Endothelial cell of umbilical vein (primary cell): ENCODE data around the gene DENND1A. TPM values are rescaled to one million over a fixed set of nuclear protein-coding genes. Genes with fewer than 3 reads are reported as not detected.

Experiments
- BruUV-seq: library from RNA; stranded (reverse); fragments of 400-500 nt; replicated peaks from 2 replicates; lab custom pipeline; 2021; lab: Mats Ljungman, UMichigan
- CTCF ChIA-PET: fragments of 300-600, 350-600 bp; sonication (Branson Sonifier 250); formaldehyde crosslinking; loops from one replicate; lab custom pipeline; 2021; ENCODE audit warnings: antibody characterized with exemption, inconsistent platforms; lab: Charles Lee
- POLR2A ChIA-PET: fragments of 300-600, 350-600 bp; sonication (Branson Sonifier 250); formaldehyde crosslinking; loops from one replicate; lab custom pipeline; 2021; ENCODE audit warnings: antibody characterized with exemption, inconsistent platforms; lab: Charles Lee
- DNase-seq: peaks from one replicate; pipeline ENCODE4 v3.0.0-alpha.2; 2011; ENCODE audit warnings: low read depth, low spot score
- FAIRE-seq: peaks from 2 replicates; lab custom pipeline; 2011; peaks lifted over from hg19 to GRCh38; lab: Jason Lieb, UNC
- H2AFZ ChIP-seq: 2 replicates; pipeline ENCODE4 v1.6.0; 2012; ENCODE audit warnings: low read depth, low read length, control low read depth, inconsistent platforms
- H3K27ac ChIP-seq: 2 replicates; pipeline ENCODE4 v1.5.1; 2011; ENCODE audit warnings: low read depth, mild to moderate bottlenecking, control low read depth, low read length, moderate library complexity; ENCODE audit not compliant: insufficient read depth
- H3K27me3 ChIP-seq, 2 experiments: 2 replicates each; pipeline versions ENCODE4 v1.6.0 to v1.6.1; 2011; ENCODE audit warnings: low read length in 2 of 2, mixed read lengths in 1 of 2; ENCODE audit not compliant: control insufficient read depth in 2 of 2, insufficient read depth in 2 of 2
- H3K36me3 ChIP-seq, 2 experiments: 2 replicates in 1 of 2; 3 replicates in 1 of 2; pipeline ENCODE4 v1.5.1; 2011; ENCODE audit warnings: low read length in 2 of 2, mild to moderate bottlenecking in 1 of 2, moderate library complexity in 1 of 2; ENCODE audit not compliant: control insufficient read depth in 2 of 2, insufficient read depth in 2 of 2; ENCODE audit errors: extremely low read depth in 1 of 2
- H3K4me1 ChIP-seq: 3 replicates; pipeline ENCODE4 v1.5.1; 2011; ENCODE audit warnings: mild to moderate bottlenecking, low read length; ENCODE audit not compliant: control insufficient read depth, insufficient read depth; ENCODE audit errors: extremely low read depth
- H3K4me2 ChIP-seq: 2 replicates; pipeline ENCODE4 v1.6.1; 2011; ENCODE audit warnings: low read length, control low read depth, mixed read lengths; ENCODE audit not compliant: insufficient read depth
- H3K4me3 ChIP-seq, 3 experiments: fragments of 200-600 bp in 1 of 3; sonication (generic), shearing (Covaris generic) in 1 of 3; replicated peaks in 1 of 3; 2 replicates each; pipeline ENCODE4 v1.5.1; 2011 to 2016; ENCODE audit warnings: control low read depth in 3 of 3, low read length in 3 of 3, mild to moderate bottlenecking in 2 of 3, inconsistent platforms in 1 of 3, low read depth in 1 of 3, moderate library complexity in 1 of 3; ENCODE audit not compliant: insufficient read depth in 1 of 3
- H3K79me2 ChIP-seq: 2 replicates; pipeline ENCODE4 v1.6.0; 2012; ENCODE audit warnings: low read length, inconsistent platforms; ENCODE audit not compliant: control insufficient read depth, insufficient read depth
- H3K9ac ChIP-seq: replicated peaks from 2 replicates; pipeline ENCODE3; 2011; ENCODE audit warnings: low read length, control low read depth; ENCODE audit not compliant: insufficient read depth; ENCODE audit errors: extremely low read depth
- H3K9me1 ChIP-seq: replicated peaks from 3 replicates; pipeline ENCODE4 v1.6.0; 2011; ENCODE audit warnings: mild to moderate bottlenecking, low read length; ENCODE audit not compliant: control insufficient read depth, insufficient read depth; ENCODE audit errors: extremely low read depth
- H3K9me3 ChIP-seq: replicated peaks from 2 replicates; pipeline ENCODE4 v1.5.1; 2012; ENCODE audit warnings: low read length, inconsistent platforms; ENCODE audit not compliant: control insufficient read depth, insufficient read depth
- H4K20me1 ChIP-seq: replicated peaks from 2 replicates; pipeline ENCODE3; 2011; ENCODE audit warnings: mild to moderate bottlenecking, low read length; ENCODE audit not compliant: control insufficient read depth, insufficient read depth; ENCODE audit errors: extremely low read depth
- EZH2 ChIP-seq: IDR thresholded peaks from 2 replicates; pipeline ENCODE4 v1.6.1; 2012; ENCODE audit warnings: borderline replicate concordance, low read depth, mild to moderate bottlenecking, moderate library complexity, low read length, inconsistent platforms; ENCODE audit not compliant: severe bottlenecking
- FOS ChIP-seq: IDR thresholded peaks from 2 replicates; pipeline ENCODE4 v1.6.1; 2011; ENCODE audit warnings: mild to moderate bottlenecking, low read length, moderate library complexity, borderline replicate concordance; ENCODE audit not compliant: insufficient read depth
- GATA2 ChIP-seq: IDR thresholded peaks from 2 replicates; pipeline ENCODE4 v1.7.0; 2011; ENCODE audit warnings: low read depth, mild to moderate bottlenecking, moderate library complexity, mixed read lengths, low read length; ENCODE audit not compliant: insufficient read length, insufficient read depth
- JUN ChIP-seq: IDR thresholded peaks from 2 replicates; pipeline ENCODE4 v1.6.1; 2011; ENCODE audit warnings: borderline replicate concordance, low read depth; ENCODE audit not compliant: insufficient read length, insufficient read depth
- MAX ChIP-seq: IDR thresholded peaks from 2 replicates; pipeline ENCODE4 v1.6.1; 2011; ENCODE audit not compliant: insufficient read depth, insufficient read length
- MYC ChIP-seq: IDR thresholded peaks from one replicate; pipeline ENCODE4 v1.6.1; 2011; ENCODE audit warnings: mild to moderate bottlenecking, low read depth, low read length
- POLR2AphosphoS5 ChIP-seq: IDR thresholded peaks from 2 replicates; pipeline ENCODE4 v1.6.1; 2012; ENCODE audit warnings: low read depth, mild to moderate bottlenecking, control low read depth, low read length, moderate library complexity; ENCODE audit not compliant: insufficient read depth
- dilution Hi-C: fragments of 300-500 bp; cut with MboI; formaldehyde crosslinking; loops from one replicate; pipeline ENCODE4 v1.15.0; 2019; ENCODE audit warnings: low sequenced_read_pairs; ENCODE audit not compliant: extremely low pct_ligation_motif_present
- intact Hi-C: fragments of 100-400 bp; cut with micrococcal nuclease; formaldehyde crosslinking; loops from one replicate; pipeline ENCODE4 v1.10.0; 2022
- polyA plus RNA-seq, 4 experiments: library from polyadenylated mRNA; depleted of rRNA in 3 of 4; stranded (reverse) in 3 of 4; unstranded in 1 of 4; fragments of >200 nt; gene quantifications; 2 replicates each; pipeline versions ENCODE4 v1.2.1 to v1.2.3, GENCODE V29; 2011 to 2012; ENCODE audit warnings: missing spikeins in 1 of 4
- total RNA-seq: library from RNA; stranded (reverse); gene quantifications from 2 replicates; pipeline ENCODE4 v1.2.3, GENCODE V29; 2021
- TF ChIP-seq, protein P1 (sequence below), 2 donors: IDR thresholded peaks; 1 replicate in 1 of 2; 2 replicates in 1 of 2; pipeline ENCODE4 v1.5.1; 2011; ENCODE audit warnings: low read length in 2 of 2, mild to moderate bottlenecking in 2 of 2, moderate library complexity in 2 of 2, control low read depth in 1 of 2, inconsistent platforms in 1 of 2, low read depth in 1 of 2; ENCODE audit not compliant: insufficient read depth in 1 of 2; ENCODE audit errors: extremely low read depth in 1 of 2

DENND1A gene
- total and polyA plus RNA-seq, 2 donors (not counting 3 experiments of a cell fraction or from before 2014, with no cell fraction given): 18.5 to 24.5 TPM

DNA sequence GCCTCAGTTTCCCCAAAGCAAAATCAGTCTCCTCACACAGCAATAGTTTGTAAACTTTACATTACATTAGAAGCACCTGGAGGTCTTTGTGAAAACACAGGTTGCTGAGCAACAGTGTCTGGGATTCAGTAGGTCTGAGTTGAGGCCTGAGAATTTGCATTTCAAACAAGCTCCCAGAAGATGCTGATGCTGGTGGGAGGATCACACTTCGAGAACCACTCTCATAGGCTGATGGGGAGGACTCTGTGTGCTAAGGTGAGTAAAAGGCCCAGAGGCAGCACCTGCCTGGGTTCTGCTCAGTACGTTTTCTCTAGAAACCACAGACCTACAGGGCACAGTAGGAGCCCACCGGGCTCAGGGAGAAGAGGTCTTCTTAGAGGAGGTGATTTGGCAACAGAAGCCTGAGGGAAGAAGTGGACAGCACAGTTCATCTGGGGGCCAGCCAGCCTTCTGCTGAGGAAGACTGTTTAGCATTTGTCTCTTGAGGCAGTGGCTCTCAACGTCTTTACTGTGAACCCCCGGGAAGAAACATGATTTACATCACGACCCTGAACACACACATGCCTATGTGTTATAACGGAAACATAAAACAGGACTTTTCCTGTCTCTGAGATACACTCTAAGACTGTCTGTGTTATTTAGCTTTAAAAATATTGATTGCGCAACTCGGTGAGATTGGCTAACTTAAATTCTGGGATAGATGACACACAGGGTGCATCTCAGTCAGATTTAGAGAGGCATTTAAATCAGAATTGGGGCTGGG, 24.8 kb upstream of the DENND1A start:
- Histone ChIP-seq H4K20me1 (no peaks in the 10 kb centered on the region), H3K4me2 (no peak overlapping the region), H3K9me3 (no peaks in the 10 kb centered on the region), H3K9me1 (no peaks in the 10 kb centered on the region), H2AFZ (no peak overlapping the region), H3K4me1 (no peaks in the 10 kb centered on the region), H3K36me3 (no peaks in the 10 kb centered on the region), H3K27ac (no peak overlapping the region), H3K4me3 (no peak overlapping the region), H3K9ac (no peak overlapping the region), H3K79me2 (no peaks in the 10 kb centered on the region), H3K27me3 (peaks cover 7 to 14% of the 10 kb centered on the region in 2 experiments)
- no TSS peak for BruUV-seq
- ChIA-PET POLR2A (no interaction called here), CTCF (interaction anchor here (0.6 kb wide), 1 partner anchor 11 kb away, joined by 3 read pairs; no protein-coding TSS in a partner anchor)
- TF ChIP-seq, protein P1, sequence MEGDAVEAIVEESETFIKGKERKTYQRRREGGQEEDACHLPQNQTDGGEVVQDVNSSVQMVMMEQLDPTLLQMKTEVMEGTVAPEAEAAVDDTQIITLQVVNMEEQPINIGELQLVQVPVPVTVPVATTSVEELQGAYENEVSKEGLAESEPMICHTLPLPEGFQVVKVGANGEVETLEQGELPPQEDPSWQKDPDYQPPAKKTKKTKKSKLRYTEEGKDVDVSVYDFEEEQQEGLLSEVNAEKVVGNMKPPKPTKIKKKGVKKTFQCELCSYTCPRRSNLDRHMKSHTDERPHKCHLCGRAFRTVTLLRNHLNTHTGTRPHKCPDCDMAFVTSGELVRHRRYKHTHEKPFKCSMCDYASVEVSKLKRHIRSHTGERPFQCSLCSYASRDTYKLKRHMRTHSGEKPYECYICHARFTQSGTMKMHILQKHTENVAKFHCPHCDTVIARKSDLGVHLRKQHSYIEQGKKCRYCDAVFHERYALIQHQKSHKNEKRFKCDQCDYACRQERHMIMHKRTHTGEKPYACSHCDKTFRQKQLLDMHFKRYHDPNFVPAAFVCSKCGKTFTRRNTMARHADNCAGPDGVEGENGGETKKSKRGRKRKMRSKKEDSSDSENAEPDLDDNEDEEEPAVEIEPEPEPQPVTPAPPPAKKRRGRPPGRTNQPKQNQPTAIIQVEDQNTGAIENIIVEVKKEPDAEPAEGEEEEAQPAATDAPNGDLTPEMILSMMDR (IDR thresholded peaks at IDR 0.05; ENCODE audit: extremely low read depth in 1 of 2, insufficient read depth in 1 of 2, low read depth in 1 of 2, low read length in 2 of 2): no peak
- TF ChIP-seq JUN (no peak), GATA2 (no peak), FOS (no peak), MYC (no peak), MAX (no peak), EZH2 (no peak), POLR2AphosphoS5 (no peak)
- DNase-seq (no peak), FAIRE-seq (no peak)
- dilution Hi-C loops: no loop called here
- intact Hi-C loops: no loop called here
